HUES64 (cell line): ENCODE results near the gene EPHB2.

Experiments used
- H3K27ac ChIP-seq: 2 replicates; pipeline ENCODE4 v1.7.0; 2013; ENCODE audit warnings: low read depth, low read length, inconsistent platforms
- H3K27me3 ChIP-seq: 2 replicates; pipeline ENCODE4 v1.6.1; 2013; ENCODE audit warnings: mild to moderate bottlenecking, low read length; ENCODE audit not compliant: insufficient read depth
- H3K36me3 ChIP-seq: 2 replicates; pipeline ENCODE4 v1.6.1; 2013; ENCODE audit warnings: mild to moderate bottlenecking, low read length; ENCODE audit not compliant: insufficient read depth
- H3K4me1 ChIP-seq: 2 replicates; pipeline ENCODE4 v1.6.1; 2013; ENCODE audit warnings: mild to moderate bottlenecking, low read length, moderate library complexity; ENCODE audit not compliant: insufficient read depth
- H3K4me3 ChIP-seq: 2 replicates; pipeline ENCODE4 v1.5.1; 2013; ENCODE audit warnings: mild to moderate bottlenecking, low read length, moderate library complexity
- H3K9ac ChIP-seq: 2 replicates; pipeline ENCODE4 v1.6.1; 2013; ENCODE audit warnings: mild to moderate bottlenecking, low read depth, low read length
- H3K9me3 ChIP-seq: 2 replicates; pipeline ENCODE4 v1.6.1; 2013; ENCODE audit warnings: low read depth, low read length; ENCODE audit not compliant: insufficient read depth
- WGBS: fragments of 150-250, 120-280 bp; methylation state at CpG from one replicate; pipeline ENCODE4 v1.1.7; 2013; ENCODE audit warnings: missing lambda C conversion rate; 5-methylcytosine and 5-hydroxymethylcytosine counted together

The EPHB2 gene

DNA sequence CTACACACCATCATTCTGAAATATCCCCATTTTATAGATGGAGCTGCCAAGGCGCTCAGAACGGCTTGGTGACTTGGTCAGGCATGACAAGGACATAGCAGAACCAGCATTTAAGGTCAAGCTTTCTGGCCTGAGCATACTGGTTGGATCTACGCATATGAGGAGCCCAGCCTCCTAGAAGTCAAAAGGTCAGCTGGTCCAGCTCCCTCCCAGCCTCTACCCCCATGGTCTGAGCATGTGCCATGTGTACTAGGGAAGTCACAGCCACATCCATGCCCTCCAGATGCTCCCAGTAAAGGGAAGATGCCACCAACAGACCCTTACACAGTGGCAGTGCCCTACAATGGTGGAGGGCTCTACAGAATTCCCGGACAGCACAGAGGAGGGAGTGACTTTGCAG lies 96.7 kb downstream of the EPHB2 start:
- Histone ChIP-seq H3K9ac (no peak overlapping the region), H3K9me3 (no peaks in the 10 kb centered on the region), H3K27me3 (no peaks in the 10 kb centered on the region), H3K4me3 (no peak overlapping the region), H3K4me1 (peaks cover 30% of the 10 kb centered on the region), H3K27ac (no peak overlapping the region), H3K36me3 (no peaks in the 10 kb centered on the region)
- WGBS: 93% methylated on average over 4 of the region's 4 CpGs

DNA sequence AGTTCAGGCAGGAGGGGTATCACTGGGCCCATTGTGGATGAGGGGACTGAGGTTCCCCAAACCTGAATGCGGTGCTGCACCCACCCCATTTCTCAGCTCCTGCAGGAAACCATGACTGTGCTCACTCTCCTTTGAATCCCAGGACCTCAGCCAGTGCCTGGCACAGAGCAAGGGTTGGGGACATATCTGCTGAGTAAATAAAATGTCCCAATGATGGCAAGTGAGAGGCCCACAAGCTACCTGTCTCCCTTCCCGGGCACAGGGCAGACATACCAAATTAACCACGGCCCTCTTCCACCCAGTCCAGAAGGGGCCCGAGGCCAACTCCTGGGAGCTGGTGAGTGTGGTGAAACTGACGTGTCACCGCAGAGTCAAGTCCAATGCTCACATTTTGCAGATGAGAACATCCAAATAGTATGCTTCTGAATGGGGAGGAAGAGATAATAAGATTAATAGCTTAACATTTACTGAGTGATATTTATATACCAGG lies 97.6 kb downstream of the EPHB2 start:
- no peaks in the 10 kb centered on the region for H3K36me3 ChIP-seq
- no peak overlapping the region for H3K27ac ChIP-seq
- no peak overlapping the region for H3K4me3 ChIP-seq
- no peaks in the 10 kb centered on the region for H3K27me3 ChIP-seq
- peaks cover 30% of the 10 kb centered on the region for H3K4me1 ChIP-seq
- no peak overlapping the region for H3K9ac ChIP-seq
- H3K9me3 ChIP-seq: no peaks in the 10 kb centered on the region
- WGBS: 98% methylated on average over 6 of the region's 6 CpGs

DNA sequence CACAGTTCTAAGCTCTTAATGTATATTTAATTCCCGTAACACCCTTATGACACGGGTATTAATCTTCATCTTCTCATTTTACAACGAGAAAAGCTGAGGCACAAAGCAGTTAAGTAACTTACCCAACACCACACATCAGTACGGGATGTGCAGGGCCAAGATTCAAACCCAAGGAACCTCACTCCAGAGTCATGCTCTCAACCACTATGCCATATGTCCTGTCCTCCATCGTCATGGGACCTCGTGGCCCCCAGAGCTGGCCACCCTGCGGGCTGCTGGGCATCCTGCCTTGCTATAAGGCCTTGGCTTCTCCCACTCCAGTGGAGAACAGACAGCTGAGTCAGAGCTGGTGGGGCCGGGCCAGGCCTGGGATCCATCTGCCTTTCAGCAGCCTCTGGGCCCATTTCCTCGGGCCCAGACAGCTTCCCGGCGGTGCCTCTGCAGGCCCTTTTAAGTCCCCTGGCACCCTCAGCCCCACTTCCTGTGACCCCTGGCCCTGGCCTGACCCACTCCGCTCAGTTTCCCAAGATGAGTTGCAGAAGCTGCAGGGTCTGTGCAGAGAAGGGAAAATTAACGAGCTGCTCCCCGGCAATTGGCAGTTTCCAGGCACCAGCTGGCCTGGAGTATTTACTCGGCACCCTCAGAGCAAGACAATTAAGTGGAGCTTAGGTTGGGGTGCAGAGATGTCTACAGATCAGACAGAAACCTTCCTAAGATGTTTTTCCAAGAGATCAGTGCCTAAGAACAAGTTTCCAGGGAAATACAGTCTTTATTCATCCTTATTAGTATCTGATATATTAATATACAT lies 98.2 kb downstream of the EPHB2 start:
- Histone ChIP-seq H3K9me3 (no peaks in the 10 kb centered on the region), H3K36me3 (no peaks in the 10 kb centered on the region), H3K27me3 (no peaks in the 10 kb centered on the region), H3K9ac (no peak overlapping the region), H3K27ac (no peak overlapping the region), H3K4me3 (no peak overlapping the region), H3K4me1 (peaks cover 30% of the 10 kb centered on the region)
- 88% methylated on average over 15 of the region's 15 CpGs for WGBS

DNA sequence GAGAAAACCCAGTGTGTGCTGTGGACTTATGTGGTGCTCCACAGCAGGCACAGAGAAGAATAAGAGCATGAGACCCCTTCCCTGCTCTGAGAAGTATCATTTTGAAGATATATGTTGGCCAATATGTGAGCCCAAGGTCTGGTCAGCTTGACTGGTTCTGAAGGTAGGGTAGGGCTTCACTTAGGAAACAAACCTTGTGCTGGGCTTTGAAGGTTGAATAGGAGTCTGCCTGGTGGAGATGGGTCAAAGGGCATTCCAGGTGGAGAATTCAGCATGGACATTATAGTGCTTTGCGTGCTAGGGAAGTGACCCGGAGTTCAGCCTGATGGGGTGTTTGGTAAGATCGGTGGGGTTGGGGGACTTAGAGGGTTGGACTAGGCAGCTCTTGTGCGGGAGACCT lies 99.1 kb downstream of the EPHB2 start:
- Histone ChIP-seq H3K36me3 (no peaks in the 10 kb centered on the region), H3K27ac (no peak overlapping the region), H3K4me3 (no peak overlapping the region), H3K27me3 (no peaks in the 10 kb centered on the region), H3K4me1 (peaks cover 22% of the 10 kb centered on the region), H3K9ac (no peak overlapping the region), H3K9me3 (no peaks in the 10 kb centered on the region)
- whole genome bisulfite sequencing: 92% methylated on average over 4 of the region's 4 CpGs

DNA sequence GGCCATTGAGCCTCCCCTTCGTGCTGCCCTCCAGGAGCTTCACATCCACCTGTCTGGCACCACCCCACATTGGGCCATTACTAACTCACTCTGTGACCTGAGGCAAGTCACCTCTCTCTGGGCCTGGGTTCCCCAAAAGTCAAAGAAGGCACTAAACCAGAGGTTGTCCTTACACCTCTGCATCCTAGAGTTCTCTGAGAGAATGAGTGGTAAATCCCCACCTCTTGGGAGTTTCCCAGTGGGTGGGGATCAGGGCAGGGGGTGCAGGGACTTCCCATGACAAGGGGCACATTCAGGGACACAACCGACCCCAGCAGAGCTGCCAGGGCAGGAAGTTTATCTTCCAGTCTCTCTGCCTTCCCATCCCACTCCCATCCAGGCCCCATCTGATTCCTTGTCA lies 99.7 kb downstream of the EPHB2 start:
- 74% methylated on average over 2 of the region's 2 CpGs for WGBS
- Histone ChIP-seq H3K4me3 (no peak overlapping the region), H3K9ac (no peak overlapping the region), H3K27me3 (no peaks in the 10 kb centered on the region), H3K4me1 (peaks cover 16% of the 10 kb centered on the region), H3K36me3 (no peaks in the 10 kb centered on the region), H3K9me3 (no peaks in the 10 kb centered on the region), H3K27ac (no peak overlapping the region)

DNA sequence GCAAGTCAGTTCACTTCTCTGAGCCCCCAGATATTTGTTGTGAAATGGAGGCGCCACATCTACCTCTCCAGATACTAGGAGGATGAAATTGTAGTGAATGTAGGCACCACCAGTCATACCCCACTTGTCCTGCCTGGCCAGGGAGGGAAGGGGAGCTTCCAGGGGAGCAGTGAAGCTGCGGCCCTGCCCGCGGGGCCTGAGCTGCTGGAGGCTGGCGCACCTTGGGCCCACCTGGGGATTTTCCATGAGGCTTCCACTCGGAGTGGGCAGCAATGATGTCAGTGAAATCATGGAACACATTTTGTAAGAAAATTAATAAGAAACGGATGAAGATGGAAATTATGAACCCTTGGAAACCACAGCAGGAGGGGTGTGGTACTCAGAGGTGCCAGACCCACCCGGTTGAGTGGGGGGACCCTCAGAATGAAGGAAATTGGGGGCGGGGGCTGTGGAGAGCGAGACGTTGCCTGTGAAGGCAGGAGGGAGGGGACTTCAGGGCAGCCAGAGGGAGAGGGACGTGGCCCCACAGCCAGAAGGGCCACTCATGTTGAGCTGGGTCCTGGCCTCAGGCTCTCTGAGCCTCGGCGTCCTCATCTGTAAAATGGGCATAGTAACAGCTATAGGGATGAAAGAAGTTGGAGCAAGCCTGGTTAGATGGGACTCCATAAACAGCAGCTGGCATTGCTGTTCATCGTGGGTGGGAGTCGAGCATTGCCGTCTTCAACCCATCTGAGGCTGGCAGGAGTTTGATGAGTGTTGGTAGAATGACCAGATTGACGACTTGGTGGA lies 101.6 kb downstream of the EPHB2 start:
- Histone ChIP-seq H3K4me1 (peaks cover 2% of the 10 kb centered on the region; the same call in 1 of the 2 replicates), H3K36me3 (no peaks in the 10 kb centered on the region), H3K27ac (no peak overlapping the region), H3K9ac (no peak overlapping the region), H3K9me3 (no peaks in the 10 kb centered on the region), H3K4me3 (no peak overlapping the region), H3K27me3 (no peaks in the 10 kb centered on the region)
- WGBS: 87% methylated on average over 18 of the region's 18 CpGs

DNA sequence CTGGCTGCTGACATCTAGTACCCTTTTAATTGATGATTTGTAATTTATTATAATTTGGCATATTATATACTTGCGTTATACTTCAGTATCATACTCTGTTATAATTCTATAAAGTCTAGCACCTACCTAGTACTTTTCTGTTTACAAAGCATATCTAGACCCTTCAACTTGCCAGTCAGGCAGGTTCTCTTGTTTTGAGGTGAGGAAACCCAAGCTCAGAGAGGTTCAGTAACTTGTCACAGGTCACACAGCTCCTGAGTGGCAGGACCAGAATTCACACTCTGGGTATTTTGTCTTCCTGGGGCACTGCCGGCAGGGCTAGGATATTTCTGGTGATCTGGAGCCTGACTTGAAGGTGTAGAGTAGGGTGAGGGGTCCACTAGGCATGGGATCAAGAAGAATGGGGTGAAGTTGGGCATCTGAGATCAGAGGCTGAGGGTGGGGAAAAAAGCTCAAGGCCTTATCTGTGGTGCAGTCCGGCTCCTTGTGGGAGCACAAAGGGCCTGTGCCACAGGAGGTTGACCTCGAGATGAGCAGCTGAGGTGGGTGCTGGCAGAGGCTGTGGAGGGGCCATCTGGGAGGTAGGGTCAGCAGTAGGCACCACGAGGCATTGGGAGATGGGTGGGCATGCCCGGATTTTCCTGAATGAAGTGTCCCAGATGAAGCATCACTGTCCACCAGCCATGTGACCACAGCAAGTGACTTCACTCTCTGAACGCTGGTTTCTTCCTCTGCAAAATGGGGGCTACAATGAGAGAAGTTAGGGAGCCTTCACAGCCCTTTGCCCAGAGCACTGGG lies 102.6 kb downstream of the EPHB2 start:
- H3K27me3 ChIP-seq: no peaks in the 10 kb centered on the region
- no peaks in the 10 kb centered on the region; the same call in 1 of the 2 replicates for H3K4me1 ChIP-seq
- 90% methylated on average over 6 of the region's 7 CpGs for WGBS
- no peak overlapping the region for H3K9ac ChIP-seq
- no peak overlapping the region for H3K4me3 ChIP-seq
- no peaks in the 10 kb centered on the region for H3K9me3 ChIP-seq
- no peaks in the 10 kb centered on the region for H3K36me3 ChIP-seq
- H3K27ac ChIP-seq: no peak overlapping the region

DNA sequence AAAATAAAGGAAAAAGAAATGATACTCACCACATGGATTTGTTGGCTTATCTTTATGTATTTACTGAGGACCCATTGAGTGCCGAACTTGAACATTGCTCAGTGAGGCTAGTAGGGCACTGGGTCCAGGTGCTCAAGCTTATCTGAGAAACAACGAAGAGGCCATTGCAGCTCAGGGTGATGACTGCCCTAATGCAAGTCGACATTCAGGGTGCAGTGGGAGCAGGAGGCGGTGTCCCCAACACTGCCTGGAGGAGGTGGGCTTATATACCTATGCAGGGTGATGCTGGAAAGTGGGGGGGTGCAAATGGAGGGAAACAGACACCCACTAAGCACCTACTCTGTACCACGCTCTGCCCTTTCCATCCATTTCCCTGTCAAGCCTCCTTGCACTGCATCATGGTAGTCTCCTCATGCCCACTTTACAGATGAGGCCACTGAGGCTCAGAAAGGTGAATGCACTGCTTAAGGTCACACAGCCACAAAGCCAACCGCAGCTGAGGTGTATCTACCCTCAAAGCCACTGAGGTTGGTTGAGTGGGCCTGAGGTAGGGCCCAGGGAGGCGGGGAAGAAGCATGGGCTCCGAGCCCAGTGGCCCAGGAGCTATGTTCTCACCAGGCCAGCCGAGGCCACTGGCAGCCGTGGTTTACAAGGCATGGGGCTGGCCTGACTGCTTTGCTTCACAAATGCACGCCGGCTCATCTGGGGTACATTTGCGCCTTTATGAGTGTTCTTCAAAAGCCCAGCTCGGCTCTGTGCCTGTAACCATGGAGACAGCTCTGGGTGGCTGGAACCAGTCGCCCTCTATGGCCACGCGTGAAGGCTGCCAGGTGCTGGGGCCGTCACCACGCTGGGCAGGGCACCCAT lies 103.8 kb downstream of the EPHB2 start:
- WGBS: 85% methylated on average over 19 of the region's 19 CpGs
- Histone ChIP-seq H3K4me1 (no peaks in the 10 kb centered on the region), H3K4me3 (no peak overlapping the region), H3K9ac (no peak overlapping the region), H3K9me3 (no peaks in the 10 kb centered on the region), H3K36me3 (no peaks in the 10 kb centered on the region), H3K27me3 (no peaks in the 10 kb centered on the region), H3K27ac (no peak overlapping the region)

DNA sequence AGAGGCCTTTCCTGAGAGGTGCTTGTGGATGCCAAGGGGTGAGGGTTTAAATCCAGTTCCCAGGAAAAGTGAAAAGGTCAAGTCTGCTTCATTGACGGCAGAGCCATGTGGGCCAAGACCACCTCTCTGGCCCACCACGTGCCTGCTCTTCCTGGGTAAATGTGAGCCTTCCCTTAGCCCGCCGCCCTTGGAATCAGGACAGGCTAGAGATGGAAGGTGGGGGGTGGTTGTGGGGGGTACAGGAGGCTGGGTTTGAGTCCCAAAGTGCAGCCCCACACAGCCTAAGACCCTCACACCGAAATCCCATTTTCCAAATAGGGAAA lies 104.4 kb downstream of the EPHB2 start:
- Histone ChIP-seq H3K9me3 (no peaks in the 10 kb centered on the region), H3K4me1 (no peaks in the 10 kb centered on the region), H3K27ac (no peak overlapping the region), H3K4me3 (no peak overlapping the region), H3K27me3 (no peaks in the 10 kb centered on the region), H3K36me3 (no peaks in the 10 kb centered on the region), H3K9ac (no peak overlapping the region)
- WGBS: 94% methylated on average over 5 of the region's 5 CpGs

DNA sequence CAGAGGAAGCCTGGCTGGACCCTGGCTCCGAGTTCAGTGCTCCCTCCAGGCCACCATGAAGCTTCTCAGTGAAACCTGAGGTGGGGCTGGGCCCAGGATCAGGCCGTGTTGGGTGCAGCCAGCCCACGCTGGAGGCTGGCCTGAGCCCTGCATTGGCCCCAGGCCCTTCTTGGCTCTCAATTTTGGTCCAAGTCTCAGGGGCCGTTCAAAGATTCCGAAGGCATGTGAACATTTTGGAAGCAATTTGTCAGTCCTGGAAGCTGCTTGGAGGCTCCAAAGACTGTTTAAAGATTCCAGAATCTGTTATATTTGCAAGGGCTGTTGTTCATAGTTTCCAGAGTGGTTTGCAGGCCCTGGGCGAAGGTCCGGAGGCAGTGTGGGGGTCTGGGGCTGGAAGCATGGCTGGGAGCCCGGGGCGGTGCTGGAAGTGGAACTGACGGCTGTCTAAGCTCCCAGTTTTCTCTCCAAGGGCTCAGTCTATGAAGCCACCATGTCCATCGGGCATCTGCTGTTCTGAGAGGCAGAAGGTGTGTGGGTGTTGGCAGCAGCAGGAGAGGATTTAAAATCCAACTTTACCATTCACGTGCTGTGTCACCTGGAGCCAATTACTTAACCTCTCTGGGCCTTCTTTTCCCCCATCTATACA lies 104.9 kb downstream of the EPHB2 start:
- H3K4me1 ChIP-seq: no peaks in the 10 kb centered on the region
- no peaks in the 10 kb centered on the region for H3K36me3 ChIP-seq
- no peak overlapping the region for H3K4me3 ChIP-seq
- H3K27me3 ChIP-seq: no peaks in the 10 kb centered on the region
- WGBS: 77% methylated on average over 12 of the region's 12 CpGs
- H3K9me3 ChIP-seq: no peaks in the 10 kb centered on the region
- no peak overlapping the region for H3K27ac ChIP-seq
- H3K9ac ChIP-seq: no peak overlapping the region
